Stimulated activated naive CD8-positive, alpha-beta T cell treated with anti-CD3 and anti-CD28 coated beads, Interleukin-15, Interleukin-2, amounts not matched to agents 100 ng/mL and 50 ng/mL, for 24 hours (primary cell): ENCODE measurements around the gene RPA1.
"Not testable (repeated sequence)": the region's sequence is repeated elsewhere in the genome, so short reads cannot be mapped to it uniquely, and the experiment has no call there.

Source experiments
- H3K27ac Mint-ChIP-seq: one replicate; pipeline ENCODE4 v1.8.0; 2021; ENCODE audit warnings: mild to moderate bottlenecking, mixed read lengths
- H3K27me3 Mint-ChIP-seq: one replicate; pipeline ENCODE4 v1.8.0; 2021; ENCODE audit warnings: mixed read lengths
- H3K36me3 Mint-ChIP-seq: one replicate; pipeline ENCODE4 v1.8.0; 2021; ENCODE audit warnings: low read depth, mixed read lengths
- H3K4me1 Mint-ChIP-seq: one replicate; pipeline ENCODE4 v1.8.0; 2021; ENCODE audit warnings: low read depth, mixed read lengths
- H3K4me3 Mint-ChIP-seq: one replicate; pipeline ENCODE4 v1.8.0; 2021; ENCODE audit warnings: mild to moderate bottlenecking, mixed read lengths
- H3K9me3 Mint-ChIP-seq: one replicate; pipeline ENCODE4 v1.8.0; 2021; ENCODE audit warnings: mixed read lengths

The RPA1 gene

DNA sequence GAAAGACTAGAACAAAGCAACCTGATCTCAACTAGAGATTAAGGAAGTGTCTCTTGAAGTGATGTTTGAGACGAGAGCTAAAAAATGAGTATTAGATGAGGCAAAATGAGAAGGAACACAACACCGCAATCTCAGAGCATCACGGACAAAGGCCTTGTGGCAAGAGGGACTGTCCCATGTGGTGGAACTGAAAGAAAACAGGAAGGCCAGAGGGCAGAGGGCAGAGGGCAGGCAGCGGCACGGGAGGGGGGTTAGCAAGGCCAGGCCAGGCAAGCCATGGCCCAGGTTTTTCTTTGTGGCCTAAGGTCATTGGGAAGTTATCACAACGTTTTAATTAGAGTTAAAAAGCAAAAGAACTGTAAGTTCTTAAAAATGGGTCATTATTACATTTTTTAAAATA, 22.5 kb downstream of the RPA1 start:
- Mint-ChIP-seq H3K9me3 (no peaks in the 10 kb centered on the region), H3K27ac (no peak overlapping the region), H3K36me3 (peaks cover 58% of the 10 kb centered on the region), H3K4me3 (no peak overlapping the region), H3K27me3 (no peaks in the 10 kb centered on the region), H3K4me1 (no peaks in the 10 kb centered on the region)

DNA sequence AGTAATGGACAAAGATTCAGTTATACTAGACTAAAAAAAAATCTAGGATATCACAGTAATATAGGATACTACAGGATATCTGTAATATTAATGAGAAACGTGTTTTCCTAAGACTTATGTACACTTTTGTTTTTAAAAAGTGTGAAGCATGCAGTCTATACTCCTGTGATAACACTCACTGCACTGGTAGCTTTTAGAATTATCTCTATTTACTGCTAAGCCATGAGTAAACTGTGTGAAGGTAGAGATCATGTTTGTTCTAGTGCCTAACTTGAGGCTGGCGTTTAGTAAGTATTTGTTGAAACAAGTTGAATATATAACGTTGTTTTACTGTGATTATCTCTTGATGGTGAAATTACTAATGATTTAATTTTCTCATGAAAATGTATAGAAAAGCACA, 23.9 kb downstream of the RPA1 start:
- Mint-ChIP-seq H3K27me3 (no peaks in the 10 kb centered on the region), H3K9me3 (no peaks in the 10 kb centered on the region), H3K4me1 (no peaks in the 10 kb centered on the region), H3K36me3 (peaks cover 48% of the 10 kb centered on the region), H3K27ac (no peak overlapping the region), H3K4me3 (no peak overlapping the region)

DNA sequence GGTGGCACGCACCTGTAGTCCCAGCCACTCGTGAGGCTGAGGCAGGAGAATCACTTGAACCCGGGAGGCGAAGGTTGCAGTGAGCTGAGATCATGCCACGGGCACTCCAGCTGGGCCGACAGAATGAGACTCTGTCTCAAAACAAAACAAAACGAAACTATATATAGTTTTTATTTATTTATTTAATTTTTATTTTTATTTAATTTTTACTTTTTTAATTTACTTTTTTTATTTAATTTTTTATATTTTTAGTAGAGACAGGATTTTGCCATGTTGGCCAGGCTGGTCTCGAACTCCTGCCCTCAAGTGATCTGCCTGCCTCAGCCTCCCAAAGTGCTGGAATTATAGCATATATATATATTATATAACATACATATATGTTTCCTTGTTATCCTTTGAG, 26.7 kb downstream of the RPA1 start:
- H3K27me3 Mint-ChIP-seq, H3K4me3 Mint-ChIP-seq, H3K4me1 Mint-ChIP-seq, H3K27ac Mint-ChIP-seq, H3K9me3 Mint-ChIP-seq: not testable (repeated sequence)
- H3K36me3 Mint-ChIP-seq: peaks cover 51% of the 10 kb centered on the region

DNA sequence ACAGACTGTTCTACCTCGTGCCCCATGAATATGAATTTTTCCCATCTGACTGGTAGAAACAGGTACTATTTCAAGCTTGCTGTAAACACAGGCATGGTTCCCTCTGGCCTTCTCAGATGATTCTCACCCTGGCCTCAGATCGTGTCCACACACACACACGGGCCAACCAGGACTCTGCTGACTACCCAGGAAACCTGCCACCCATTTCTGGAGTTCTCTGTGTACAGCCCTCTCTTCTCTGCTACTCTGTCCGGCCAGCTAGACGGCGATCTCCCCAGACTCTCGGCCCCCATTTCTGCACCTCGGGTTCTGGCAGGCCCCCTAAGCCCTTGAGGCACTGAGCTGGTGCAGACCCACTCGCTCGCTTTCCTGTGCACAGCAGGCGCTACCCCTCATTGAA, 31.2 kb downstream of the RPA1 start:
- H3K27me3 Mint-ChIP-seq: no peaks in the 10 kb centered on the region
- no peaks in the 10 kb centered on the region for H3K4me1 Mint-ChIP-seq
- no peak overlapping the region for H3K27ac Mint-ChIP-seq

DNA sequence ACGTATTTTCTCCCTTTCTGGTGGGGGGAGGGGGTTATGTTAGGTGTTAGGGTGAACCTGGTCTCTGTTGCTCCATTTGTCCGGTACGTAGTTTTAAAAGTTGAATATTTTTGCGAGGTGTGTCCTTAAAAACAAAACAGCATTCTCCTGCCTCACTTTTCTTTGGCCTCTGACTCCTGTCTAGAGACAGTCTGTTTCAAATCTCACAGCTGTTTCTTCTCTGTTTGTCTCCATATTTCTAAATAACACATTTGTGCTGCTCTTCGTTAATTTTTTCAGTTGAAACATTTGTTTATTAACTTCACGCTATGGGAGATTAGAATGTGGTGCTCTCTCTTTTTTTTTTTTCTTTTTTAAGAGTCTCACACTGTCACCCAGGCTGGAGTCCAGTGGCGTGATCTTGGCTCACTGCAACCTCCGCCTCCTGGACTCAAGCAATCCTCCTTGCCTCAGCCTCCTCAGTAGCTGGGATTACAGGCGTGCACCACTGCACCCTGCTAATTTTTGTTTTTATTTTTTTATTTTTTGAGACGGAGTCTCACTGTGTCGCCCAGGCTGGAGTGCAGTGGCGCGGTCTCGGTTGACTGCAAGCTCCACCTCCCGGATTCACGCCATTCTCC, 31.7 kb downstream of the RPA1 start:
- H3K9me3 Mint-ChIP-seq: no peaks in the 10 kb centered on the region
- H3K4me3 Mint-ChIP-seq: no peak overlapping the region
- H3K36me3 Mint-ChIP-seq: peaks cover 16% of the 10 kb centered on the region
- no peak overlapping the region for H3K27ac Mint-ChIP-seq
- H3K27me3 Mint-ChIP-seq: no peaks in the 10 kb centered on the region
- H3K4me1 Mint-ChIP-seq: no peaks in the 10 kb centered on the region

More for the DNA sequence above, 31.2 kb downstream of the RPA1 start:
- Mint-ChIP-seq H3K4me3 (no peak overlapping the region), H3K36me3 (peaks cover 16% of the 10 kb centered on the region), H3K9me3 (no peaks in the 10 kb centered on the region)

DNA sequence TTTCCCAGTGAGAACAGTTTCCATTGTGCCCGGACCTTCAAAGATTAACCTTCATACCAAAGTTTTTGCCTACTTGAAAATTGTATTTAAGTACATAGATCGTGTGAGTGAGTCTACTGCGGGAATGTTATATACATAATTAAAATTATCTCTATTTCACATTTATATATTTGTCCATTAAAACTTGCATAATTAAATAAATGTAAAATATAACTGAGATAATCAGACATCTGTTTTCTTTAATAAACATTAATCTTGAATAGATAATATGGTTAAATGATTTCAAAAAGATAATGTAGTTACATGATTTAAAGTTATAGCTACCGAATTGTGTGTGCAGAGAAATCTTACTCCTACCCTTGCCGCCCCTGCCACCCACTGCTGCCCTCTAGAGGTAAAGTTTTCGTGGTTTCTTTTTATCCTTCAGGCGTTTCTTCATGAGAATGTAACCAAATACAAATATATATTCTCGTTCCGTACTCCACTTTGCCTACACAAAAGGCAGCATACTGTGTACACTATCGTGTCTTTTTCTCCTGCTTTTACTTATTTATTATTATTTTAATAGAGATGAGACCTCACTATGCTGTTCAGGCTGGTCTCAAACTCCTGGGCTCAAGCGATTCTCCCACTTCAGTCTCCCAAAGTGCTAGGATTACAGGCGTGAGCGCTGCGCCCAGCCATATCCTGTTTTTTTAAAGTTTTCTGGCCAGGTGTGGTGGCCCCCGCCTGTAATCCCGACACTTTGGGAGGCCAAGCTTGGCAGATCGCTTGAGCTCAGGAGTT, 35.6 kb downstream of the RPA1 start:
- Mint-ChIP-seq H3K4me1 (peaks cover 15% of the 10 kb centered on the region), H3K36me3 (peaks cover 26% of the 10 kb centered on the region), H3K9me3 (no peaks in the 10 kb centered on the region), H3K27ac (no peak overlapping the region), H3K4me3 (no peak overlapping the region), H3K27me3 (no peaks in the 10 kb centered on the region)

DNA sequence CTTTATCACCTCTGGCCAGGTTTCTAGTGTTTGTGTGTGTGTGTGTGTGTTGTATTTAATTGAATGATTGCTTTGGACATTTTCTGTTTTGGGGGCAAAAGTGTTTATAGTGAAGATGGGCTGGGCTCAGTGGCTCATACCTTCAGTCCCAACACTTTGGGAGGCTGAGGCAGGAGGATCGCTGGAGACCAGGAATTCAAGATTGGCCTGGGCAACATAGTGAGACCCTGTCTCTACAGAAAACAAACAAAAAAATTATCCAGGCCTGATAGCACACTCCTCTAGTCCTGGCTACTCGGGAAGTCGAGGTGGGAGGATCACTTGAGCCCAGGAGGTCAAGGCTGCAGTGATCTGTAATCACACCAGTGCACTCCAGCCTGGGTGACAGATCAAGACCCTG, 37.5 kb downstream of the RPA1 start:
- H3K27ac Mint-ChIP-seq: no peak overlapping the region
- no peaks in the 10 kb centered on the region for H3K9me3 Mint-ChIP-seq
- peaks cover 34% of the 10 kb centered on the region for H3K4me1 Mint-ChIP-seq
- H3K36me3 Mint-ChIP-seq: peaks cover 29% of the 10 kb centered on the region
- H3K4me3 Mint-ChIP-seq: no peak overlapping the region
- H3K27me3 Mint-ChIP-seq: no peaks in the 10 kb centered on the region

DNA sequence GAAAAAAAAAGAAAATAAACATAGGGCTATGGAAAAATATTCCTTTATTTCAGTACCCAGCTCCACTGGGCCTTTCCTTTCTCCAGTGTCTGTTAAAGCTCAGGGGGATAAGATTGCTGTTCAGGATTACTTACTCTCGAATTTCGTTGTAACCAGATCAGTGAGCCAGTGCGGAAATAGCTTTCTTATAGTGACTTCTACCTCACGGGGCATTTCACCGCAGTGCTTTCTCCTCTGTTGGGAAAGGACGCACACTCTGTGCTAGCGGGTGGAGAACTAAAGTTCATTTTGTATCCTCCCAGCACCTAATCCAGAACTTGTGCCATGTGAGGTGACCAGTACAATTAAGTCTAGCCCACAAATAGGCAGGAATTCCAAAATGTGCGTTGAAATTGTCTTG, 38.3 kb downstream of the RPA1 start:
- H3K36me3 Mint-ChIP-seq: peaks cover 37% of the 10 kb centered on the region
- no peak overlapping the region for H3K27ac Mint-ChIP-seq
- peaks cover 42% of the 10 kb centered on the region for H3K4me1 Mint-ChIP-seq

DNA sequence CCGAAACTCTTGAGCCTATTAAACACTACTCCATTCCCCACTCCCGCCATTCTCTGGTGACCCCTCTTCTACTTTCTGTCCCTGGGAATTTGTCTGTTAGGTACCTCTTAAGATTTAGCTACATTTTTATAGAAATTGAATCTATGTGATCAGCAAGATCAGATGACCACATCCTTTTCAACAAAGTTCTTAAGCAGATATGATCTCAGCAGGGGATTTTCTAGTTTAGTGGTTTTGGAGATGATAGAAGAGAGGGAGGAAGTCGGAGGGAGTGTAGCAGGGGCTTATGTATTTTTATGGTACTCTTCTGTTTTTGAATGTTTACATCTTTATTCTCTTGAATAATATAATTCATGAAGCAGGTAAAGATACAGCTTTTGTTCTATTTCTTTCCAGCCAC, 40.8 kb downstream of the RPA1 start:
- Mint-ChIP-seq H3K9me3 (no peaks in the 10 kb centered on the region), H3K27ac (peak overlapping the region; percentile 64), H3K4me1 (peaks cover 53% of the 10 kb centered on the region), H3K36me3 (peaks cover 60% of the 10 kb centered on the region), H3K27me3 (no peaks in the 10 kb centered on the region), H3K4me3 (peak overlapping the region; percentile 48)

More for the DNA sequence above, 38.3 kb downstream of the RPA1 start:
- Mint-ChIP-seq H3K4me3 (no peak overlapping the region), H3K27me3 (no peaks in the 10 kb centered on the region), H3K9me3 (no peaks in the 10 kb centered on the region)

DNA sequence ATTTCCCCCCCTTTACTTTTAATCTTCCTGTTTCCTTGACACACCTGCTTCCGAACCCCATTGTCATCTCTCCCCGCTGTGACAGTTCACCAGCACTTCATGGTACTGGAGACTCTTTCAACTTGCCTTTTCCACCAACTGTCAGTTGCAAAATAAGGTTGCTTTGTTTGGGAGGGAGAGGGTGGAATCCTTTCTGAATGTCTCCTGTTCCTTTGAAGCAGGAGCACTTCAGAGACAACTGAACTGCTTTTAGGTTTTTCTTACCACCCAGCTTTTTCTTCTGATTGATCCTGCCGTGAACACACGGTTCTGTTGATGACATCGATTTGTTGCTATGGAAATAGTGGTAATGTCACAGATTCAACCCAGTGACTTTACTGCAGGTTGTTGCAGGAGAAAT, 42.0 kb downstream of the RPA1 start:
- no peaks in the 10 kb centered on the region for H3K9me3 Mint-ChIP-seq
- peak overlapping the region; percentile 50 for H3K4me3 Mint-ChIP-seq
- no peaks in the 10 kb centered on the region for H3K27me3 Mint-ChIP-seq
- peak overlapping the region; percentile 63 for H3K27ac Mint-ChIP-seq
- H3K4me1 Mint-ChIP-seq: peaks cover 53% of the 10 kb centered on the region
- H3K36me3 Mint-ChIP-seq: peaks cover 67% of the 10 kb centered on the region

DNA sequence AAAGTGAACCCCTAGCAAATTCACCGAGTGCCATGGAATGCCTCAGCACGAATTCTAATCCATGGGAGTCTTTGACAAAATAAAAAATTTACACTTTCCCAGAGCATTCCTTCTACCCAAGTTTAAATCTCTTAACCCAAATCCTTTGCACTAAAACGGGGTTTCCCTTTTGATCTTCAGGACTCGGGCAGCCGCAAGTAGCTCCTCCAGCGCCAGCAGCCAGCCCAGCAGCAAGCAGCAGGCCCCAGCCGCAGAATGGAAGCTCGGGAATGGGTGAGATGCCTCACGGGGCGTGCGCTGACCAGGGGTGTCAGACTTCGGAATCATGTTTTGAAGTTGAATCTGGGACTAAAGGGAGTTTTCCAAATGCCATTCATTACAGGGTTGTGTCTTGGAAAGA, 42.4 kb downstream of the RPA1 start:
- peak overlapping the region; percentile 63 for H3K27ac Mint-ChIP-seq
- H3K4me3 Mint-ChIP-seq: no peak overlapping the region
- H3K27me3 Mint-ChIP-seq: no peaks in the 10 kb centered on the region
- no peaks in the 10 kb centered on the region for H3K9me3 Mint-ChIP-seq
- peaks cover 53% of the 10 kb centered on the region for H3K4me1 Mint-ChIP-seq
- peaks cover 67% of the 10 kb centered on the region for H3K36me3 Mint-ChIP-seq

DNA sequence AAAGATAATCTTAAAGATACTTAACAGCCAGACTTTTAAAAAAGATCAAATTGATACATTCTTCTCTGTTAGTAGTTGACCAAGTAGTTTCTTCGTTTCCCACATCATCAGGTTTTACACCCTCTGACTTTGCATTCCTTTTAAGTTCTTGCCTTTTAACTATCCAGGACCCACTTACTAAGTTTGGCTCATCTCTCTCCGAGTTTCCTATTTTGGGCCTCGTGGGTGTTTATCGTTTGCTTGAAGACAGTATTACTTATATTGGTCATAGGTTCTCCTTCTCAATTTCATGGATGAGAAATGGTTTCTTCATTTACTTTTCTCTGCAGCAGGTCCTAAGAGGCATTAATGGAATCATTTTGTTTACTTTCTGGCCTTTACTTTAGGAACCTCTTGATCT, 43.2 kb downstream of the RPA1 start:
- Mint-ChIP-seq H3K36me3 (peaks cover 67% of the 10 kb centered on the region), H3K4me1 (peaks cover 53% of the 10 kb centered on the region), H3K4me3 (peak overlapping the region; percentile 39), H3K27me3 (no peaks in the 10 kb centered on the region), H3K9me3 (no peaks in the 10 kb centered on the region), H3K27ac (peak overlapping the region; percentile 81)

DNA sequence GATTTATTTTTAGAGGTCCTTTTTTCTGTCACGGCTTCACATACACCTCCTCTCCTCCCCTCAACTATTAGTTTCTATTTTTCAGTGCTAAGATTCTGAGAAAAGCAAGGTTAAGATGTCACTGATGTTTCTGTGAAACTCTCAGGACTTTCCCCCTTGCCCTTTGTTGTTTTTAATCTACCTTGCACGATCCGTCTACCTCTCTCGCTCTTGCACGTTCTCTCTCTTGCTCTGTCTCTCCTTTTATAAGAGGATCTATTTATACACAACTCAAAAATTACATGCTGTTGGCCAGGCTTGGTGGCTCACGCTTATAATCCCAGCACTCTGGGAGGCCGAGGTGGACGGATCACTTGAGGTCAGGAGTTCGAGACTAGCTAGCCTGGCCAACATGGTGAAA, 43.6 kb downstream of the RPA1 start:
- Mint-ChIP-seq H3K9me3 (no peaks in the 10 kb centered on the region), H3K4me1 (peaks cover 53% of the 10 kb centered on the region), H3K27ac (peak overlapping the region; percentile 81), H3K4me3 (peak overlapping the region; percentile 39), H3K36me3 (peaks cover 71% of the 10 kb centered on the region), H3K27me3 (no peaks in the 10 kb centered on the region)

DNA sequence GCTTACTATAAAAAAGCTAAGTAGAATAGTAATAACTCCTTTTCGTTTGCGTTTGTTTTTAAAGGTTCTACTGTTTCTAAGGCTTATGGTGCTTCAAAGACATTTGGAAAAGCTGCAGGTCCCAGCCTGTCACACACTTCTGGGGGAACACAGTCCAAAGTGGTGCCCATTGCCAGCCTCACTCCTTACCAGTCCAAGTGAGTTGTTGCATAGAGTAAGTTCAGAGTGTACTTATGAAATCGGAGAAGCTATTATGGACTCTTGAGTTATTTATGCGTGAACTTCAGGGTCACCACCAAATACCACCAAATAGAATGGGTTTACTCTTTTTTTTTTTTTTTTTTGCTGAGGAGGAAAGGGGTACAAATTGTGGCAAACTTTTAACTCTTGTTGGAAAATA, 45.8 kb downstream of the RPA1 start:
- no peak overlapping the region for H3K4me3 Mint-ChIP-seq
- H3K27me3 Mint-ChIP-seq: no peaks in the 10 kb centered on the region
- peaks cover 37% of the 10 kb centered on the region for H3K4me1 Mint-ChIP-seq
- peaks cover 85% of the 10 kb centered on the region for H3K36me3 Mint-ChIP-seq
- no peaks in the 10 kb centered on the region for H3K9me3 Mint-ChIP-seq
- no peak overlapping the region for H3K27ac Mint-ChIP-seq

DNA sequence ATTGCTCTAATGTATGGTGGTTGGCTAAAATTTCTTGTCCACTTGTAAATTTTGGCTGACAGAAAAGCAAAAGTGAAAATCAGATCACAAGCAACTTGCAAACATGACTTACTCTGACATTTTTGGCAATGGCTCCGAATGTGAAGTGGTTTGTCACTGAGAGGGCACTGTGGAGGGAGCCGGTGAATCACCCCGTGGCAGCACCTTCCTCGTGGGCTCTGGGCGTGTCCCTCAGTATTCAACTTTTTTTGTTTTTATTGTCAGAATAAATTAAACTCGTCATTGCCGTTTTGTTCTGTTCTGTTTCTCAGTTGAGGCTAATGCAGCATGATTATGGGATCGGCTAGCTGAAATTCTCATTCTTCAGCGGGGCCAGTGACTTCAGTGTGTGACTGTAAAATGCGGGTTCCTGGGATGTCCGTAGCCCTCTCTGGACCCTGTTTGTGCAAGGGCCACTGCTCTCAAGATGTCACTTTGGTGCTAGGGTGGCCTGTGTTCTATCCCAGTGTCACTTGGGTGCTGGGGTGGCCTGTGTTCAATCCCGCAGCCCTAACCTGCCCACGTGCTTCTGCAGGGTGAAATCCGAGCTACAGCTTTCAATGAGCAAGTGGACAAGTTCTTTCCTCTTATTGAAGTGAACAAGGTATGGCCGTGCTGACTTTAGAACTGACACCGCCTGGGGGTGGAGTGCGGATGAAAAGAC, 48.8 kb downstream of the RPA1 start:
- no peak overlapping the region for H3K4me3 Mint-ChIP-seq
- H3K36me3 Mint-ChIP-seq: peaks cover 79% of the 10 kb centered on the region
- no peak overlapping the region for H3K27ac Mint-ChIP-seq
- H3K27me3 Mint-ChIP-seq: no peaks in the 10 kb centered on the region
- peaks cover 7% of the 10 kb centered on the region for H3K4me1 Mint-ChIP-seq
- no peaks in the 10 kb centered on the region for H3K9me3 Mint-ChIP-seq
